Neural progenitor cell (in vitro differentiated cells): ENCODE data around the gene C2orf76. TPM values are rescaled to one million over a fixed set of nuclear protein-coding genes. Genes with fewer than 3 reads are reported as not detected.

Experiments used
- DNase-seq: peaks from one replicate; pipeline ENCODE4 v3.0.0-alpha.2; 2016; ENCODE audit warnings: low spot score
- H2AFZ ChIP-seq: fragments of 200-600 bp; sonication (generic); replicated peaks from 2 replicates; pipeline ENCODE4 v1.6.1; 2016; ENCODE audit warnings: antibody characterized with exemption
- H3F3A ChIP-seq: fragments of 200-600 bp; sonication (generic); 2 replicates; pipeline ENCODE4 v1.6.1; 2016; ENCODE audit warnings: antibody characterized with exemption, low read depth
- H3K27ac ChIP-seq: fragments of 200-600 bp; sonication (generic); 2 replicates; pipeline ENCODE4 v1.5.1; 2016; ENCODE audit warnings: mild to moderate bottlenecking
- H3K27me3 ChIP-seq: fragments of 200-600 bp; sonication (generic); 2 replicates; pipeline ENCODE4 v1.6.1; 2016; ENCODE audit warnings: mild to moderate bottlenecking, moderate library complexity
- H3K36me3 ChIP-seq: fragments of 200-600 bp; sonication (generic); 2 replicates; pipeline ENCODE4 v1.5.1; 2016
- H3K4me1 ChIP-seq: fragments of 200-600 bp; sonication (generic); 2 replicates; pipeline ENCODE4 v1.6.1; 2016; ENCODE audit warnings: mixed run types
- H3K4me2 ChIP-seq: fragments of 200-600 bp; sonication (generic); 2 replicates; pipeline ENCODE4 v1.6.1; 2016
- H3K4me3 ChIP-seq: fragments of 200-600 bp; sonication (generic); 2 replicates; pipeline ENCODE4 v1.5.1; 2016
- H3K79me2 ChIP-seq: fragments of 200-600 bp; sonication (generic); 2 replicates; pipeline ENCODE4 v1.6.1; 2016; ENCODE audit warnings: low read depth
- H3K9ac ChIP-seq: fragments of 200-600 bp; sonication (generic); 2 replicates; pipeline ENCODE4 v1.6.1; 2016
- H3K9me3 ChIP-seq: fragments of 200-600 bp; sonication (generic); 2 replicates; pipeline ENCODE4 v1.5.1; 2016; ENCODE audit warnings: low read depth
- H4K20me1 ChIP-seq: fragments of 200-600 bp; sonication (generic); 2 replicates; pipeline ENCODE4 v1.6.1; 2016; ENCODE audit warnings: low read depth
- H3K27ac Mint-ChIP-seq: 3 replicates; pipeline ENCODE4 v1.8.0; 2021; ENCODE audit warnings: mixed read lengths
- H3K27me3 Mint-ChIP-seq: 2 replicates; pipeline ENCODE4 v1.8.0; 2022; ENCODE audit warnings: low read depth, mild to moderate bottlenecking, inconsistent platforms, moderate library complexity, mixed read lengths; ENCODE audit not compliant: insufficient read depth
- H3K36me3 Mint-ChIP-seq: 3 replicates; pipeline ENCODE4 v1.8.0; 2021; ENCODE audit warnings: mixed read lengths
- H3K4me1 Mint-ChIP-seq: 3 replicates; pipeline ENCODE4 v1.8.0; 2021; ENCODE audit warnings: mixed read lengths
- H3K4me3 Mint-ChIP-seq: 3 replicates; pipeline ENCODE4 v1.8.0; 2021; ENCODE audit warnings: mild to moderate bottlenecking, moderate library complexity, mixed read lengths
- H3K9me3 Mint-ChIP-seq: 3 replicates; pipeline ENCODE4 v1.8.0; 2020; ENCODE audit warnings: mixed read lengths
- CTCF ChIP-seq: fragments of 200-600 bp; sonication (generic); IDR thresholded peaks from 2 replicates; pipeline ENCODE4 v1.5.1; 2017; ENCODE audit warnings: antibody characterized with exemption, mild to moderate bottlenecking
- EZH2 ChIP-seq: fragments of 200-600 bp; sonication (generic); IDR thresholded peaks from 2 replicates; pipeline ENCODE4 v1.6.1; 2017; ENCODE audit warnings: antibody characterized with exemption, mild to moderate bottlenecking, moderate library complexity
- EZH2phosphoT487 ChIP-seq: fragments of 200-600 bp; sonication (generic); IDR thresholded peaks from 2 replicates; pipeline ENCODE4 v1.6.1; 2017; ENCODE audit warnings: antibody characterized with exemption
- total RNA-seq: library from RNA; depleted of rRNA; stranded (reverse); fragments of >200 nt; gene quantifications from 2 replicates; pipeline ENCODE4 v1.2.3, GENCODE V29; 2015; ENCODE audit warnings: low replicate concordance

C2orf76 gene
- total RNA-seq, 1 donor from 2014 or later, result 16.8 TPM

- Histone ChIP-seq H3K4me3 (no peak overlapping the region), H3K9ac (no peak overlapping the region), H2AFZ (no peak overlapping the region), H3K79me2 (no peaks in the 10 kb centered on the region), H3K4me1 (peaks cover 6% of the 10 kb centered on the region), H3K4me2 (no peak overlapping the region), H3K27me3 (no peaks in the 10 kb centered on the region), H3K9me3 (no peaks in the 10 kb centered on the region), H3K27ac (no peak overlapping the region), H3F3A (peaks cover 13% of the 10 kb centered on the region), H4K20me1 (peaks cover 3% of the 10 kb centered on the region), H3K36me3 (no peaks in the 10 kb centered on the region)
- Mint-ChIP-seq H3K27me3 (peaks cover 14% of the 10 kb centered on the region), H3K4me1 (peaks cover 67% of the 10 kb centered on the region), H3K27ac (peak overlapping the region; percentile 42), H3K9me3 (no peaks in the 10 kb centered on the region), H3K36me3 (no peaks in the 10 kb centered on the region), H3K4me3 (no peak overlapping the region)
- TF ChIP-seq CTCF (no peak), EZH2phosphoT487 (no peak), EZH2 (no peak)
- no peak for DNase-seq
These were observed 112.7 kb downstream of the C2orf76 start for GRCh38 chr2:119253760-119254600.

GRCh38 chr2:119253114-119253702 is 113.4 kb downstream of the C2orf76 start:
- H3K4me3 Mint-ChIP-seq, result no peak overlapping the region
- Histone ChIP-seq H3K9me3 (no peaks in the 10 kb centered on the region), H3K27ac (no peak overlapping the region), H3K4me2 (no peak overlapping the region), H2AFZ (no peak overlapping the region), H3K4me1 (peaks cover 4% of the 10 kb centered on the region), H3K4me3 (no peak overlapping the region), H4K20me1 (no peaks in the 10 kb centered on the region), H3K27me3 (no peaks in the 10 kb centered on the region), H3K9ac (no peak overlapping the region), H3F3A (peaks cover 10% of the 10 kb centered on the region), H3K36me3 (no peaks in the 10 kb centered on the region), H3K79me2 (no peaks in the 10 kb centered on the region)
- H3K27ac Mint-ChIP-seq, result no peak overlapping the region
- no peak for DNase-seq
- peaks cover 10% of the 10 kb centered on the region for H3K27me3 Mint-ChIP-seq
- H3K9me3 Mint-ChIP-seq, result no peaks in the 10 kb centered on the region
- TF ChIP-seq EZH2 (no peak), EZH2phosphoT487 (no peak), CTCF (no peak)
- H3K4me1 Mint-ChIP-seq, result peaks cover 70% of the 10 kb centered on the region
- H3K36me3 Mint-ChIP-seq, result no peaks in the 10 kb centered on the region

Other genes with a start within 250 kb of the C2orf76 start
- gene C1QL2, start 208.1 kb downstream of the C2orf76 start, total RNA-seq, result not detected in 2 replicates
- gene STEAP3, start 143.0 kb downstream of the C2orf76 start, total RNA-seq, result 0.30 and 1.2 TPM in 2 replicates
- gene DBI, start 143 bp upstream of the C2orf76 start, total RNA-seq, result 158 and 238 TPM in 2 replicates
- 0.74 and 1.0 TPM in 2 replicates for gene TMEM37, start 65.0 kb upstream of the C2orf76 start, total RNA-seq
- not detected in 2 replicates for gene SCTR, start 157.6 kb upstream of the C2orf76 start, total RNA-seq
- gene CFAP221, start 177.6 kb upstream of the C2orf76 start, total RNA-seq, result 0.74 and 1.5 TPM in 2 replicates